GM20000 (cell line): ENCODE measurements around the gene INHBE.

Source experiments
- DNase-seq: peaks from one replicate; pipeline ENCODE4 v3.0.0; 2012; ENCODE audit warnings: low spot score
- TF ChIP-seq, protein P1 (sequence below): IDR thresholded peaks from 2 replicates; pipeline ENCODE4 v1.5.1; 2012; ENCODE audit warnings: mild to moderate bottlenecking, control low read depth; ENCODE audit errors: extremely low read depth, missing control alignments

Gene INHBE

GRCh38 chr12:57467915-57468314, 12.8 kb downstream of the INHBE start:
- DNase-seq, result no peak
- TF ChIP-seq, protein P1, sequence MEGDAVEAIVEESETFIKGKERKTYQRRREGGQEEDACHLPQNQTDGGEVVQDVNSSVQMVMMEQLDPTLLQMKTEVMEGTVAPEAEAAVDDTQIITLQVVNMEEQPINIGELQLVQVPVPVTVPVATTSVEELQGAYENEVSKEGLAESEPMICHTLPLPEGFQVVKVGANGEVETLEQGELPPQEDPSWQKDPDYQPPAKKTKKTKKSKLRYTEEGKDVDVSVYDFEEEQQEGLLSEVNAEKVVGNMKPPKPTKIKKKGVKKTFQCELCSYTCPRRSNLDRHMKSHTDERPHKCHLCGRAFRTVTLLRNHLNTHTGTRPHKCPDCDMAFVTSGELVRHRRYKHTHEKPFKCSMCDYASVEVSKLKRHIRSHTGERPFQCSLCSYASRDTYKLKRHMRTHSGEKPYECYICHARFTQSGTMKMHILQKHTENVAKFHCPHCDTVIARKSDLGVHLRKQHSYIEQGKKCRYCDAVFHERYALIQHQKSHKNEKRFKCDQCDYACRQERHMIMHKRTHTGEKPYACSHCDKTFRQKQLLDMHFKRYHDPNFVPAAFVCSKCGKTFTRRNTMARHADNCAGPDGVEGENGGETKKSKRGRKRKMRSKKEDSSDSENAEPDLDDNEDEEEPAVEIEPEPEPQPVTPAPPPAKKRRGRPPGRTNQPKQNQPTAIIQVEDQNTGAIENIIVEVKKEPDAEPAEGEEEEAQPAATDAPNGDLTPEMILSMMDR, result no peak

DNA sequence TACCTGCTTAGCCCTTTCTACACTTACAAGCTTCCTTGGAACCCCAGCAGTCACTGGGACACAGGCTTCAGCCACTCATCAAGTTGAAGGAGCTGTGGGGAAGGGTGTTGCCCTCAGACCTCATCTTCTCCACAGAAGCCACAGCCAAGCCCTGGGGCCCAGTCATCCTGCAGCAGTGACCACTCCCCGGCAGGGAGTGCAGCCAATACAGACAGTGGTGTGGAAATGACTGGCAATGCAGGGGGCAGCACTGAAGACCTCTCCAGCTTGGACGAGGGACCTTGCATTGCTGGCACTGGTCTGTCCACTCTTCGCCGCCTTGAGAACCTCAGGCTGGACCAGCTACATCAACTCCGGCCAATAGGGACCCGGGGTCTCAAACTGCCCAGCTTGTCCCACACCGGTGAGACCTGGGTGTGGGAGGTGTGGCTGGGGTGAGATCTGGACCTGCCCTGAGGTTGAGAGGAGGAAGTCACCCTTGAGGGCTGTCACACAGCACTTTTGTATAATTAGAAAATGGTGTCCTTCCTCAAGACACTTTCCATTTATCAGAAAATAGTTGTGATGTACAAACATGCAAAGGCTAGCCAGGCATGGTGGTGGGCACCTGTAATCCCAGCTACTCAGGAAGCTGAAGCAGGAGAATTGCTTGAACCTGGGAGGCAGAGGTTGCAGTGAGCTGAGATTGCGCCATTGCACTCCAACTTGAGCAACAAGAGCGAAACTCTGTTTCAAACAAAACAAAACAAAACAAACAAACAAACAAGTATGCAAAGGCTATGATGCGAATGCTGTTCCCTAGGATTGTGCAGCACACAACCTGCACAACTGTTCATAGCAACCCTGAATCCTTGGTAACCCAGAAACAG, 14.4 kb downstream of the INHBE start:
- no peak for DNase-seq
- TF ChIP-seq, protein P1, result no peak

DNA sequence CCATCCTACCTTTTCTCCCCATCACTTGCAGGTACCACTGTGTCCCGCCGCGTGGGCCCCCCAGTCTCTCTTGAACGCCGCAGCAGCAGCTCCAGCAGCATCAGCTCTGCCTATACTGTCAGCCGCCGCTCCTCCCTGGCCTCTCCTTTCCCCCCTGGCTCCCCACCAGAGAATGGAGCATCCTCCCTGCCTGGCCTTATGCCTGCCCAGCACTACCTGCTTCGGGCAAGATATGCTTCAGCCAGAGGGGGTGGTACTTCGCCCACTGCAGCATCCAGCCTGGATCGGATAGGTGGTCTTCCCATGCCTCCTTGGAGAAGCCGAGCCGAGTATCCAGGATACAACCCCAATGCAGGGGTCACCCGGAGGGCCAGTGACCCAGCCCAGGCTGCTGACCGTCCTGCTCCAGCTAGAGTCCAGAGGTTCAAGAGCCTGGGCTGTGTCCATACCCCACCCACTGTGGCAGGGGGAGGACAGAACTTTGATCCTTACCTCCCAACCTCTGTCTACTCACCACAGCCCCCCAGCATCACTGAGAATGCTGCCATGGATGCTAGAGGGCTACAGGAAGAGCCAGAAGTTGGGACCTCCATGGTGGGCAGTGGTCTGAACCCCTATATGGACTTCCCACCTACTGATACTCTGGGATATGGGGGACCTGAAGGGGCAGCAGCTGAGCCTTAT, 15.3 kb downstream of the INHBE start:
- no peak for DNase-seq
- TF ChIP-seq, protein P1, result no peak

DNA sequence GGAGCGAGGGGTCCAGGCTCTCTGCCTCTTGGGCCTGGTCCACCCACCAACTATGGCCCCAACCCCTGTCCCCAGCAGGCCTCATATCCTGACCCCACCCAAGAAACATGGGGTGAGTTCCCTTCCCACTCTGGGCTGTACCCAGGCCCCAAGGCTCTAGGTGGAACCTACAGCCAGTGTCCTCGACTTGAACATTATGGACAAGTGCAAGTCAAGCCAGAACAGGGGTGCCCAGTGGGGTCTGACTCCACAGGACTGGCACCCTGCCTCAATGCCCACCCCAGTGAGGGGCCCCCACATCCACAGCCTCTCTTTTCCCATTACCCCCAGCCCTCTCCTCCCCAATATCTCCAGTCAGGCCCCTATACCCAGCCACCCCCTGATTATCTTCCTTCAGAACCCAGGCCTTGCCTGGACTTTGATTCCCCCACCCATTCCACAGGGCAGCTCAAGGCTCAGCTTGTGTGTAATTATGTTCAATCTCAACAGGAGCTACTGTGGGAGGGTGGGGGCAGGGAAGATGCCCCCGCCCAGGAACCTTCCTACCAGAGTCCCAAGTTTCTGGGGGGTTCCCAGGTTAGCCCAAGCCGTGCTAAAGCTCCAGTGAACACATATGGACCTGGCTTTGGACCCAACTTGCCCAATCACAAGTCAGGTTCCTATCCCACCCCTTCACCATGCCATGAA, 16.0 kb downstream of the INHBE start:
- DNase-seq, result no peak
- TF ChIP-seq, protein P1, result no peak

- TF ChIP-seq, protein P1, result no peak
- no peak for DNase-seq
Observed at GRCh38 chr12:57471661-57472060, 16.6 kb downstream of the INHBE start.

DNA sequence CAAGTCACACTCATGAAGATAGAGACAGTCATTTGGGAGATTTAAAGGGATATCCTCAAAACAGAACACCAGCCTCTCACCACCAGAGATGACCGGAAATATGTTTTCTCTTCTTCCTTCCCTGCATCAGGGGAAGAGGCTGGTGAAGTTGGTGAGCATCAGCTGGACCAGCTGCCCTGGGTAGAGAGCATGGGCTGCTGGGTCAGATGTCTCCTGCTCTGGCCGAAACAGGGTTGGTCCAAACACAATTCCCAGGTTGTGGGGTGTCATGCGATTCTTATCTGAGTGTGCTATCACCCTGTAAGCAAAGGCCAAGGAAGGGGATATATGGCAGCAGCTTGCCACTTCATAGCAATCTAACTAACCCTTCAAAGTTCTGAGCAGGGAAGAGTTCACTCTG, 17.3 kb downstream of the INHBE start:
- TF ChIP-seq, protein P1, result no peak
- no peak for DNase-seq

- TF ChIP-seq, protein P1, result no peak
- no peak for DNase-seq
Observed at GRCh38 chr12:57473392-57473791, 18.3 kb downstream of the INHBE start.
